Inferior parietal cortex (tissue), 1 donor: ENCODE results near the gene LRP3.

Source experiments
- DNase-seq: peaks from one replicate; pipeline ENCODE4 v3.0.0-alpha.2; 2016; ENCODE audit errors: extremely low spot score

The LRP3 gene

GRCh38 chr19:33252971-33253370 is 58.8 kb downstream of the LRP3 start:
- no peak for DNase-seq

- no peak for DNase-seq
Observed at GRCh38 chr19:33254245-33254824, 60.2 kb downstream of the LRP3 start.

GRCh38 chr19:33255781-33256180 is 61.7 kb downstream of the LRP3 start:
- DNase-seq, result no peak

- no peak for DNase-seq
Observed at GRCh38 chr19:33256261-33256660, 62.1 kb downstream of the LRP3 start.

GRCh38 chr19:33257828-33258227 is 63.7 kb downstream of the LRP3 start:
- no peak for DNase-seq
